ENCODE results near the gene TFCP2L1. TPM values are rescaled to one million over a fixed set of nuclear protein-coding genes. Genes with fewer than 3 reads are reported as not detected.

TFCP2L1 gene
- polyA plus RNA-seq, 1 donor = 0.22 TPM

DNA sequence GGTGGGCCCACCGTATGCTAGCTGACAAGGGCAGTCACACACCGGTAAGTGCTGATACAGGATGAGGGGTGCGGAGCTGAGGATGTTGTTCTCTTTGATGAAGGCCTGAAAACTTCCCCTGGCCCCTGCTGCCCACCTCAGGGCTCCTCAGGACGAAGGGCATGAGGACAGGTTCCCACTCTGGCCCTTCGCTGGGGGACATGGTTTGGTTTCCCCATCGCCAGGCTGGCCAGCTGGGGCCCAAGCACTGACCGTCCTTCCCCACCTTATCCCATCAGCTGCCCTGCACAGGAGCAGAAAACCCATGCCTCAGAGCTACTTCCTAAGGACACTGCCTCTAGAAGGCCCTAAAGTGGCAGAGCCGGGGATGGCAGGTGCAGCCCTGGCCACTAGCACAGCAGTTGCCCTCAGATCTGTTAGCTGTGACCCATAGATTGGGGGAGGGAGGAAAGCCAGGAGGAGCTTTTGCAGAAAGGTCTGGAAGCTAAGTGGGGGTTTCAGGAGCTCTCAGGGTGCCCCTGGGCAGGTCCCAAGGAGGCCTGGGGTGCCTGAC is 66.5 kb downstream of the TFCP2L1 start:
- DNase-seq = no peak

DNA sequence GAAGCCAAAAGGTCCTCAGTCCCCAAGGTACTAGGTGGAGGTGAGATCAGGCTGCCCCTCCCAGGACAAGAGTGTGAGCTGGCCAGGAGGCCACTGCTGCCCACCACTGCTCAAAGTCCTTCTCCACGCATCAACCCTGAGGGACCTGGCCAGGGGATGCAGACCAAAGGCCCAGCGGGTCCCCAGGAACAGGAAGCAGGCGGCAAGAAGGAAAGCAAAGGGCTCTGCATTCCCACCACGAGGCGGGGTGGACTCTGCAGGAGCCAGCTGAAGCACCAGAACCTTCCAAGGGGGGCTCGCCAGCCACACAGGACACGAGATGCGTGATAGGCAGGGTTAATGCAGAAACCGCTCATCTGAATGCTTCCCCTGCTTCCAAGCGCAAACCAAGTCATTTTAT is 67.4 kb downstream of the TFCP2L1 start:
- no peak for DNase-seq

DNA sequence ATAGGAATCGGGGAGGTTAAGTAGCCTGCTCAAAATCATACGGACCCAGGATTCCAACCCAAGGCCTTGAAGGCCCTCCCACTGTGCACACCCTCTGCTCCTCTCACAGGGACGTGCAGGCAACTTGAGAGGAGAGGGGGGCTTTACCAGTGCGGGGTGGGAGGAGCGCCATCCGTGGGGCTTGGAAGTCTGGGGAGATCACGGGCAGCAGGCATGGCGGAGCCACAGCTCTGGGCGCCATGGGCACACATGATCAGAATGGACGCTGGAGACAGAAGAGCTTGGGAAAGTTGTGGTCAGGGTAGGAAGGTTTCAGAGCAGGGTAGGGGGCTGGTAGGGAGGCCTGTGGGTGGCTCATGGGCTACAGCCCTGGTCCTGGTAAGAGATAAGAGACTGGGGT is 70.7 kb downstream of the TFCP2L1 start:
- no peak for DNase-seq

DNA sequence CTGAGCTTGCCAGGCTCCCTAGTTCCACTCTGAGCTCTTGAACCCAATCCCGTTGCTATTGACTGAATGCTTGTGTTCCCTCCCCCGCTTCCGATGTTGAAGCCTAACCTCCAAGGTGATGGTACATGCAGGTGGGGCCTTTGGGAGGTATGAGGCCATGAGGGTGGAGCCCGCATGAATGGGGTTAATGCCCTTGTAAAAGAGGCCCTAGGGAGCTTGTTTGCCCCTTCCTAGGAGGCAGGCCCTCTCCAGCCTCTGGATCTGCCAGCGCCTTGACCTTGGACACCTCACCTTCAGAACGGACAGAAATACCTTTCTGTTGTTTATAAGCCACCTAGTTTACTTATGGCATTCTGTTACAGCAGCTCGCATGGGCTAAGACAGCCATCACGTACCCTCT is 71.6 kb downstream of the TFCP2L1 start:
- DNase-seq = no peak

DNA sequence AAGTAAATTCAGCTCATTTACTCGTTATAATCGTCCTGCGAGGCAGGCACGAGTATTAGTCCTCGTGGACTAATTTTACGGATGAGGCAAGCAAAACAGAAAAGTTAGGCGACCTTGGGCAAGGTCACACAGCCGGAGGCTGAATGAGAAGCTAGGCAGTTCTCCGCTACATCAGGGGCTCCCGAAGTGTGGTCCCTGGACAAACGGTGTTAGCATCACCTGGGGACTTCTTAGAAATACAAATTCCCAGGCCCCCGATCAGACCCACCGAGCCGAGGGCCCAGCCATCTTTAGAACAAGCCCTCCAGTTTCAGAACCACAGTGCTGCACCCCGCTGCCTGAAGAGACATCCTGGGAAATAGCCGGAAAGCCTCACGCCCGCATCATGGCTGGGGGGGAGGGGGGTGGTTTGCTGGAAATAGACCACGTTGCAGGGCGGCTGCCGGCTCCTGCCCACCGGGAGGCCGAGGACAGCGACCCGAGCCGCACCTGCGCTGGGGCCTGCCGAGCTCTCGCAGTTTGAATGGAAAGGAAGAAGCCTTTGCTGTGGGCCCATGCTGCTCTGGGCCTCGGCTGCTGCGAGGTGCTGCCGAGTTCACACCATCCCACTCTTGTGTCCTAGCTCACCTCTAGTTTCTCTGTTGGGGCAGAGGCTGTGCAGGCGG is 72.2 kb downstream of the TFCP2L1 start:
- no peak for DNase-seq

DNA sequence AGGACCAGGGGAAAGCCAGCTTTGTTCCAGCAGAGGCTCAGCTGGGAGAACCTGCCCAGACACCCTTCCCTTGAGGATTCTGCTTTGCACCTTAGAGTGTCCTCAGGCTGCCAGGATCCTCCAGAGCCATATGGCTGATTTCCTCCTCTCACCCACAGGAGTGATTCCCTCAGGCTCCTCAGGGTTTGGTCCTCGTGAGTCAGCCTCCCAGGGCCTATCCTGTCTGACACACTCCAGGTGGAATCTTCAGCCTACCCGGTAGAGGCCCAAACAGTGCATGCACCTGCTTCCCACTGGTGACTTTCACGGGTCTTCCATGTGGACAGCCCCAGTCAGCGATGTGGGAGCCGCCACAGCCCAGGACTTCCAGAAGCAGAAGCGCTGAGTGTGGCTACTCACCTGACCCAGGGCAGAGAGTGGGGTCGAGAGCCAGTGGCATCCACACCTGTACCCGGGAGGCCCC is 73.3 kb downstream of the TFCP2L1 start:
- no peak for DNase-seq

DNA sequence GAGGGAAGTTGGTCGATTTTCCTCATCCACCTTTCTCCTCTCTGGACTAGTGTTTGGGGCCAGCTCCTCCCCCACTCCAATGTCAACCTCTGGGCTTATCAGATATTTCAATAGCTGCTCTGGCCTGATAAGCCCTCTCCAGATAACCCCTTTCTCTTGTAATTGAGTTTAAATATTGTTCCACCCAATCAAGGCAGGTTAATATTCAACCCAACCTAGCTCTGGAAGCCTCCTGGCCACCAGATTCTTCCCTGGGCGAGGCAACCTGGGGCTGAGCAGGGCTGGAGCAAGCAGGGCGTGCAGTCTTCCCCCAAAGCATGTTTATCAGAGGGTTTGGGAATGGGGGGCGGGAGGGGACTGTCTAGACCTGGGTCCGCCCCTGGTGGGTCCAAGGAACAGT is 73.8 kb downstream of the TFCP2L1 start:
- no peak for DNase-seq

DNA sequence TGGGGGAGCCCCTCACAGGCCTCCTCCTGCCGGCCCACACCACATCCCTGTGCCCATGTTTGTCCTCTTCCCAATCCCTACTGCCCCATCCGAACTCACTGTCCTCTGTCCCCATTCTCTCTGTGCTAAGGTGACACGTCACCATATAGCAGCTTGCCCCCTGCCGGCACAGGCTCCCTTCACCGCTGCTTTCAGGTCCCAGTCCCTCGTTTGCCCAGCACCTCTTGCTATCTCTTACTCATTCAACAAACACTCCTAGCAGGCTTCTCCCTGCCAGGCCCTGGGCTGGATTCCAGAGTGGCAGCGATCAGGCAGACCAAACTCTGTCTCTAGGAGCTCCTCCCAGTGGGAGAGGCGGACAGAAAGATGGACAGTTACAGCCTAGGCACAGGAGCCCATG is 74.3 kb downstream of the TFCP2L1 start:
- no peak for DNase-seq

DNA sequence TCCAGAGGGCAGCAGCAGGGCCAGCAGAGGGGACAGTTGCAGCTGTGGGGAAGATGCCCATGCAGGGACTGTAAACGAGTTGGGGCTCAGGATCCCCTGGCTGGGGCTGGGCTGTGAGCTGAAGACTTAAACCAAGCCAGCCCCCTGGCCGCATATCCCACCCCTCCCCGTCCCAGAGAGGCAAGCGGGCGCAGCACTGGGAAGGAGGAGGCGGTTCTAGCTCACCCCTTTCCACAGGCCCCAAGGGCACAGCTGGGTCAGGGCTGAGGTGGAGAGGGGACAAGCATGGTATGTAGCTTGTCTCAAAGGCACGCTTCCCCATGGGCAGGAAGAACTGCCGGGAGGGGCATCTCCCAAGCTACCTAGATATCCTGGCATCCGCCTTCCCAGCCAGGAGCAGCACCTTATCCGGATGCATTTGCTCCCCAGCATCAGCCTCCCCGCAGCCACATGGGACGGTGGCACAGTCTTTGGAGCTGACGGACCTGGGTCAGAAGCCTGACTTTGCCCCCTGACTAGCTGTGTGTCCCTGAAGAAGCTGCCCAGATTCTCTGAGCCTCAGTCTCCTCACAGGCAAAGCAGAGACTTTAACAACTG is 75.9 kb downstream of the TFCP2L1 start:
- DNase-seq = no peak

DNA sequence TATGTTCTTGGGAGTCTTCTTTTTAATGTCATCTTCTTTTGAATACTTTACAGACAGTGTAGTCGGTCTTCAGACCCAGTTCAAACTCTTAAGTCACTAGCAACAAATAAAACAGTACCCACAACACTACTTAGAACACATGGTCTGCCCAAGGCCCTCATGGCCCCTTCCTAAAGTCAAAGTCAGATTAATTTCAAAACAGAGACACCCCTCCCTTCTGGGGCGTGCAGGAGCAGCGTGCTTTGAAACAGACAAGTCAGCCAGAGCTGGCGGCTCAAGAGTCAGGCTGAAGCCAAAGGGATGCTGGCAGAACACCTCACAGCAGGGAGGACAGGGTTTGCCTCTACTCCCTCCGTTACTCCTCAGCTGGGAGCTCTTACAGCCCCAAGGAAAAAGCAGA is 77.5 kb downstream of the TFCP2L1 start:
- DNase-seq = no peak

DNA sequence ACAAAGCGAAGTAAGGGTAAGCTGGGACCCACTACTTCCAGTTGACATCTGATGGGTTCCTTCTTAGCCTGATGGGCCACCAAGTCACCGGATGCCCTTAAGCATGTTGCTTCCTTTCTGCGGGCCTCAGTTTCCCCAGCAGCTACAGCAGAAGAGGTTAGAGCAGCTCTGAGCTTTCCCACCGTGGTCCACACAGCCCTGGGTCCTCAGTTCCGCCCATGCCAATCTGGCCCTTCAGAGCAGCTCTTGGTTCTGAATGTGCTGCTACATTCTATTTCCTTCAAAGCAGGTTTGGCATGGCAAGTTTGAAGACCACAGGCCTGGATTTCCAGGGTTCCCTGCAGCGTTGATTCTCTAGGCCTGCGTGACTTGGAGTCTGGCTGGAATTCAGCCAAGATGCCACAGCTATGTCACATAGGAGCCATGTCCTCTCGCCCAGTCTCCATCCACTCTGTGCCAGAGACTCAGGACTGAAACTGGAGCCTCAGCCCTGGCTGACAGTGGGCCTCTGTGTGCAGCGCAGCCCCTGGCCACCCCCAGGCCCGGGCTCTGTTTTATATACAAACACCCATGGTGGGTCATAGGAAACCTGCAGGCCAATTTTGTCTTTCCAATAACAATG is 79.6 kb downstream of the TFCP2L1 start:
- DNase-seq = no peak

DNA sequence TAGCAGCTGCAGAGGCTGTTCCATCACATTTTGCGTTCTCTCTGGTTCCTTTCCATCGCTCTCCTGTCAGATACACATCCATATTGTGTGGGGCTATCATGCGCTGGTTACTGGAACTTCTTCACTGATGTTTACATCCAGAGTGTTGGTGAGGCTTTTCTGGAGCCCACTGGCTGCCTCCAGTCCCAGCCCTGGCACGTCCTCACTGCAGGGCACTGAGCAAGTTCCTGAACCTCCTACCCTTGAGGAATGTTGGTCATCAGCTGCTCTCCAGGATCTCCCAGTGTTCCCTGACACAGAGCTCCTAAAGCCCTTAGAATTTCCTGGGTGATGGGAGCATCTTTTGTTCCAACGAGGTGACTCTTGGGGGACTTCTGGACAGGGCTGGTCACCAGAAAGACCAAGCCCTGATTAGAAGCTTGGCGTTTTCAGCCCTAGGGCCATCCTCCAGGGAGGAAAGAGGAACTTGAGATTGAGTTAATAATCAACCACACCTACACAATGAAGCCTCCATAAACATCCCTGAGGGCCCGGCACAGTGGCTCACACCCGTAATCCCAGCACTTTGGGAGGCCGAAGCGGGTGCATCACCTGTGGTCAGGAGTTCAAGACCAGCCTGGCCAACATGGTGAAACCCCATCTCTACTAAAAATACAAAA is 81.3 kb downstream of the TFCP2L1 start:
- no peak for DNase-seq

DNA sequence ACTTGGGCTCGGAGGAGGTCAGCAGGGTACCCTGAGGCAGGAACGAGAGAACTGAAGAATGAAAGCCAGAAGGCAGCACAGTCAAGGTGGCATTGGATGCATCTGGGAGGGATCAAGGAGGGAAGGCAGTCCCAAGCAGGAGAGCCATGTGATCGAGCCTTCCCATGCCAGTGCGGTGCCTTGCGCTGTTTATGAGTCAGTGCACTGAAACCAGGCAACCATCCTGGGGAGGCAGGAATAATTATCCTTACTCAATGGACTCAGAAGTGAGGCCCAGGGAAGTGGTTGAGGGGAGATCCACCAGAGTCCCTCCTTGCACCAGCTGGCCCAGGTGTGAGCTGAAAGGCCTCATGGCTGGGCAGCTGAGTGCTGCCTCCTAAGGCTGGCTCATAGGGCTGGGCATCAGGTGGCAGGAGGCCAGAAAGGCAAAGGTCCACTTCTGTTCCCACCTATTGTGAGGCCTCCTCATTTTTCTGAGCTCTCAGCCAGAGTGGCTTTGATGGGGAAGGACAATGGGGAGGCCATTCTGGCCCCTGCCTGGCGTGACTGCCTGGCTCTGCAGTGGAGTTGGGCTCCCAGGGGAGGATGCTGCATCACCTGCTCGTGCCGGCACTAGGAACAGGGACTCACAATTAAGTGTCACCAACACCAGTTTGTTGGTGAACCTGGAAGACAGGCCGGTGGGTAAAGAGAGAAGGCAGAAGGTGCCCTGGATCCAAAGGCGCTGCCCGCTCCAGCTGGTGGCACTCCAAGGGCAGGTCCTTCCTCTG is 82.3 kb downstream of the TFCP2L1 start:
- no peak for DNase-seq

DNA sequence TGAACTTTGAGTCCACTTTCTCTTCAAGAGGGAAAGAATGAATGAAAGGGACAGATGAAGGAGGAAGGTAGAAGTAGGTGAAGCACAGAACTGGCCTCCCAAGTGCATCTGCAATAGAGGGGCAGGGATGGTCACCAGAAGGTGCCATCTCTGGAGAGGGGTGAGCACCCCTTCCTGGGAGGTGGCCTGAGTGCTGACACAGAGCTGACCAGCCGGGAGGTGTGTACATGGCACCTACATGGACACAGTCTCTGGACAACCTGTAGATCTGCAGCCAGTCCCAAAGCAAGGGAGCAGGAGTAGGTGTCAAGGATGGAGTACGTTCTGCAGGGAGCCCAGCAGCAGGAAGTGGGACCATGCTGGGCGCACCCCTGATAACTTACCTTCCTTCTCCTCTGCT is 83.2 kb downstream of the TFCP2L1 start:
- no peak for DNase-seq

DNA sequence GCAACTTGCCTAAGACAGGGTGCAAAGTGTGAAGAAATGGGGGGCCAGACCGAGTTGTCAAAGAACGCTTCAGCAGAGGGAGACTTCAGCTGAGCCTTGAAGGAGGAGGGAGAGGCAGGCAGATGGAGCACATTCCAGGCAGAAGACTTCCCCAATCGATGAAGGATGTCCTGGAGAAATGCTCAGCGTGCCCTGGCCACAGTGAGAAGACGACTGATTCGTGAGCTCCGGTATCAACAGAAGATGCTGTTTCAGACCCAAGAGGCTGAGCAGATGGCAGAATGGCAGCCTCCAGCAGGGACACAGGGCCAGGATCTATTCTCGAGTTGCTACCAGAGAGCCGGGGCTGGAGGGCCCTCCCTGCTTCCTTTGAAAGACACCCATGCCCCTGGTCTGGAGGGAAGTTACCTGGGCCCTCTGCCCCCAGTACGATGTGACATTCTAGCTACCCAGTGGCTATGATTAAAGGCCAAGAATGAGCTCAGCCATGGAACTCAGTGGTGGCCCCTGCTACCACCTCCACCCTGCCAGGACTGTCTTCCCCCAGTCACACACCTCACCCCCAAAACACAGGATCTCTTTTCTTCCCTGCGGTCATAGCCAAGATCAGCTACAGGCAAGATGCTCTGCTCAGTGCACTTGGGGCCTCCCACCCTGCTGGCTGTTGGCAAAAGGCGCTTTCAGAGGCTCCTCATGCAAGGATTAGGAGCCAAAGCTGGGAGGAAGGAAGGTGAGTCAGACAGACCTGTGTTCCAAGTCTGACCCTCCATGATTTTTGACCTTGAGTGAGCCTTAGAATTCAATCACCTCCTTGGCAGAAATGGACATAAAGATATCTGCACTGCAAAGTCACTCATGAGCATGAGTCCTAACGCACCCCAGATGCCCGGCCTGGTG is 84.3 kb downstream of the TFCP2L1 start:
- DNase-seq = no peak

DNA sequence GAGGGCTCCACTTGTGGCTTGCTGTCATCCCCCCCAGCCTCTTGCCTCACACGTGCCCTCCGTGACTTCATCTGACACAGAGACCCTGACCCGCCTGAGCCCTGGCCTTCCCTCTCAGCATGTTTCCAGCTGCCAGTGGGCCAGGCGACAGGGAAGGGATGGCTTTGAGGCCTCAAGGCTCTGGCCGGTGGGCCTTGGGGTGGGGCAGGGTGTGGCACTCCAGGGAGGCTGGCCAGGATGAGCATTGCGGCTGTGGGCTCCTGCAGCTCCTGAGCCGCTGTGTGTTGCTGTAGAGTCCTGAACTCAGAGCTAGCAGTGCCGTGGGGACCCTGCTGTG is 85.0 kb downstream of the TFCP2L1 start:
- no peak for DNase-seq

DNA sequence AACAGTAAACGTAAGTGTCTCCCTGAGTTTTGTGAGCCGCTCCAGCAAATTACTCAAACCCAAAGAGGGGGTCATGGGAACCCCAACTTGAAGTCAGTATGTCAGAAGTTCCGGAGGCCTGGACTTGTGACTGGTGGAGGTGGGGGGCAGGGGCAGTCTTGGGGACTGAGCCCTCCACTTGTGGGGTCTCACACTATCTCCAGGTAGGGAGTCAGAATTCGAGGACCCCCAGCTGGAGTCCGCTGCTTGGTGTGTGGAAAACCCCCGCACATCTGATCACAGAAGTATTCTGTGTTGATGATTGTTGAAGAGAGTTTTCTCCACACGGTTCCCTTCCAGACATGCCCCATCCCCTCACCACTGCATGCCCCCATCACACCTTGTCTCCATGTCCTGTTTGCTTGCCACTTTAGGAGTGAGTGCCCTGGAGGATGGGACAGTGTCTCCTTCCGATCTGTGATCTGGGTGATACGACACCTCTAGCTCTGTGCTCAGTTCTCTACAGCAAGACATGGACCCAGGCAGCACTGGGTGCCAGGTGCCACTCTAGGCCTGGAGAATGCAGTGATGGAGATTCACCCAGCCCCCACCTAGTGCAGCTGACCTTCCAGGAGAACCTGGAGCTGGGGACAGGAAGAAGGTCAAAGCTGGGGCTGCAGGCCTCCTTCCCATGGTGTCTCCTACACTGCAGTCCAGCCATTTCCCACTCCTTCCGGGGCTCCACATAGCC is 85.6 kb downstream of the TFCP2L1 start:
- DNase-seq = no peak

DNA sequence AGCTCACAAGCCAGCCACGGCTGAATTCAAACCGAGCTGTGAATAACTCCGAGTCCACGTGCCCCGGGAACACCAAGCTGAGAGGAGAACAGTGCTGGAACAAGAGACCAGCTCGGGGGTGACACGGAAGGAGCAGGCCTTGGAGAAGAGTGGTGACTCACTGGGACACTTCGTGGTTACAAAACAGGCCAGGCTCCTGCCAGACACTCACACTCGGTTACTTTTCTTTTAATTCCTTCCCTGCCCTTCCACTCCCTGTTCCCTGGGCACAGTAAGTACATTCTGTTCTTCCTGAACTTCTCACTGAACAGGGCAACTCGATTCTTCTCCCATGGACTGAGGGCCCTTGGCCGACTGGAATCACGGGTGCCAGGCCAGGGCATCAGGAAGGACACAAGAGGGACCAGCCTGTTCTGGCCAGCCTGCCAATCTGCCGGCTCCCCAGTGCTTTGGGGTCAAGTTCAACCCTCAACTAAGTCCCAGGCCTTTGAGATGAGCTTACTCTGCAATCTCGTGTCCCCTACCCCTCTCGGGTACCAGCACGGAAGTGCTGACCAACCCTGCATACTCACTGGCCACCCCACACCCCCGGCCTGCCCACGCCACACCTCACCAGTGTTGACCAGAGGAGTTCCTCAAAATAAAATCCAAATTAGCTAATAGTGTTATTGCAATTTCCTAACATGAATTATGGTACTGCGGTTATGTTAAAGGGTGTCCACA is 87.5 kb downstream of the TFCP2L1 start:
- no peak for DNase-seq

DNA sequence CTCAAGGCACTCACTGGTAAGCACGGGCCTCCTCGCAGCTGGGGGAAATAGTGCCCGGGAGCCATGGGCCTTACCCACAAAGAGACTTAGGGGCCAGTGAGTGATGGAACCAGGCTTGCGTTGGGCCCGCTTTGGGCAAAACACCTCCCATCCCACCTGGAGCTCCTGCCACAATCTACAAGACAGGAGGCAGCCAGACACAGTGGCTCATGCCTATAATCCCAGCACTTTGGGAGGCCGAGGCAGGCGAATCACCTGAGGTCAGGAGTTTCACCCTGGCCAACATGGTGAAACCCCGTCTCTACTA is 88.2 kb downstream of the TFCP2L1 start:
- DNase-seq = no peak

DNA sequence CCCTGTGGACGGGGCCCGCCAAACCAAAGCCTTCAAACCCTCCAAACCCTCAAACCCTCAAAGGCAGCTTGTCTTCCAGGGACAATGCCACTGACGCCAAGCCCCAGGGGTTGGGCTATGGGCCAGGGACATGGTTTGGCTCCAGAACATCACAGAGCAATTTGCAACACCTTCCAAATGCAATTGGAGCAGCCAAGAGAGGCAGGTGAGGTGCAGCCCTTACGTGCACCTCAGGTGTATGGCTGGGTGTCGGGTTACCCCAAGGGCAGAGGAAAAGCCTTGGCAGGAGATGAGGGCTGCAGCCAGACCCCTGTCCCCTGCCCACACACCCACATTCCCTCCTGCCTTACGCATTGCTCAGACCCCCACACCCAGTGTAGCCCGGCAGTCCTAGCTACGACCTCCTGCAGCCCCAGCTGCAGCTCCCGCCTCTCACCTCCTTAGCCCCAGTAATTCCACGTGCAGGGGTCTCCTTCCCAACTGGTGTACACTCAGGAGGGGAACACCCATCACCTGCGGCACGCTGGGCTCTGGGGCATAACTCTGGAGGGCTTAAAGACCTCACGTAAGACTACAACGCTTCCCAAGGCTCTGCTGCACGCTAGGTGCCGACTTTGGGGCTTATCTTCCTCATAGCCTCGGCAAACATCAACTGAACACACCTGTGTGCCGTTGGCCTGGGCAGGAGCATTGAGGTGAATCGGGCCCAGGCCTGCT is 88.7 kb downstream of the TFCP2L1 start:
- DNase-seq = no peak
